ENCODE measurements around the gene ZNF862.
A peak's percentile ranks its signal among the peaks of the same experiment; 100 is the strongest.

ZNF862 gene

DNA sequence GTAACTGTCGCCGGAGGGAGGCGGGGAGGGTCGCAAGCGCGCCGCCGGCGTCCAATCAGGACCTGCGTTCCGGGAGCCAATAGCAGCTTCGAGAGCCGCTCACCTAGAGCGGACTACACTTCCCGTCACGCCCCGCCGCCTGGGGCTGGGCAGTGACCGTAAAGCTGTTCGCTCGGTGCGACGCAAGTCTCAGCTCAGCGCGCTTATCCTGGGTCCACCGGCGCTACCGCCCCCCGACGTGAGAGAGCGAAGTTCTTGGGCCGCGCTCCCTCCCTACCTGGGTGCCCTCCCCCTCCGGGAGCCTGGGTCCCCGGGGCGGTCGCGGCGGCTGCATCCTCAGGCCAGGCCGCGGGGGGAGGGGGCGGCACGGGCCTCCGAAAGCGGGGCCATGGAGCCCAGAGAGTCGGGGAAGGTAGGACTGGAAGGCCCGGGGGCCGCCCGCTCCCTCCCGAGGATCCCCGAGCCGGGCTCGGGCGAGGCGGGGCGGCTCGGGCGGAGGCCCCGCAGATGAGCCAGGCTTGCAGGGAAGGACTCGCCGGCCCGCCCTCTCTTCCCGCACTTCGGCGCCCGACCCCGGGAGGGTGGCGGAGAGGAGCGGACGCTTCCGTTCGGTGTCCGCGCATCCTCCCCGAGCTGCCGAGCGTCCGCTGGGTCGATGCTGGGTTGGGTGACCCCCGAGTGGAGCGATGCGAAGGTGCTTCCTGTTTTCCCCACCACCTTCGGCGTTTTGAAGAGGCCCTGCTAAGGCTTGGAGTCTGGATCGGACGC, at the start of gene ZNF862:
ZNF862 (plus strand) TSS at position 152 of the 768 bp plus-strand sequence; CDS start at position 389, 237 bp downstream.
- peak; percentile 94 for DNase-seq

- DNase-seq = no peak
Measured at GRCh38 chr7:149789101-149789500, 49.1 kb upstream of the ZNF862 start.

GRCh38 chr7:149790146-149790548, 48.0 kb upstream of the ZNF862 start:
- no peak for DNase-seq

DNA sequence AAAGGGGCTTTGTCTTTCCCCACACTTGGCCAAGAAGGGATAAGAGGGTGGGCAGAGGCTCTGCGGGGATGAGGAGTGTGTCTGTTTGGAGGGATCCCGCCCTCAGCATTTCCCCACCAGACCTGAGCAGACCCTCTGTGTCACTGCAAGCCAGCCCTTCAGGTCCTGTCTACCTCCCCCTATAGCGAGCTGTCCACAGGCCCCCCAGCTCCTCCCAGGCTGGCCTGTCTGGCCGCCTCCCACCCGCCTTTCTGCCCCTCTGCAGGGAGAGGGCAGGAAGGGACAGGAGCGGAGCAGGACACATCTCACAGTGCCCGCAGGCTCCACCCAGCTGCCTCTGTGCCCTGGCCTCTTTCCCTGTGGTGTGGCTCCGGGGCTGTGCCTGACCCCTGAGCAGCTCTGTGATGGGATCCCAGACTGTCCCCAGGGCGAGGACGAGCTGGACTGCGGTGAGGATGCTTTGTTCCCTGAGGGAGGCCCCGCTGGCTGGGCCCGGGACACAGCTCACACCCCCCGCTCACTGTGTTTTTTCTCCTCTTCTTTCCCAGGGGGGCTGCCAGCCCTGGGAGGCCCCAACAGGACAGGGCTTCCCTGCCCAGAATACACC, 47.3 kb upstream of the ZNF862 start:
- no peak for DNase-seq

DNA sequence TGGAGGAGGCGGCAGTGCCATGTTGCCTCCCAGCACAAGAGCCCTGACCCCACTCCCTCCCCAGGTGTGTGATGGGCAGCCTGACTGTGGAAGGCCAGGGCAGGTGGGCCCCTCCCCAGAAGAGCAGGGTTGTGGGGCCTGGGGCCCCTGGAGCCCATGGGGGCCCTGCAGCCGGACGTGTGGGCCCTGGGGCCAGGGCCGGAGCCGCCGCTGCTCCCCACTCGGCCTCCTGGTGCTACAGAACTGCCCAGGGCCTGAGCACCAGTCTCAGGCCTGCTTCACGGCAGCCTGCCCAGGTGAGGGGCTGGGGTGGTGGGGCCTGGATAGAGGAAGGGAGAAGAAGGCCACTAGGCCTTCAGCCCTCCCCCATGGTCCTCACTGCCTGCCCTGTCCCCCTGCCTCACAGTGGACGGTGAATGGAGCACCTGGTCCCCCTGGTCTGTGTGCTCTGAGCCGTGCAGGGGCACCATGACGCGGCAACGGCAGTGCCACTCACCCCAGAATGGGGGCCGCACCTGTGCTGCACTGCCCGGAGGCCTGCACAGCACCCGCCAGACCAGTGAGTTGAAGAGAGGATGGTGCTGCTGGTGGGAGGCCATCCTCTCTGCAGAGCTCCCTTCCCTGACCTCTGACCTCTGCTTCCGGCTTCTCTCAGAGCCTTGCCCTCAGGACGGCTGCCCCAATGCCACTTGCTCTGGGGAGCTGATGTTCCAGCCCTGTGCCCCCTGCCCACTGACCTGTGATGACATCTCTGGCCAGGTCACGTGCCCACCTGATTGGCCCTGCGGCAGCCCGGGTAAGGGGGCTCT, 46.6 kb upstream of the ZNF862 start:
- no peak for DNase-seq

DNA sequence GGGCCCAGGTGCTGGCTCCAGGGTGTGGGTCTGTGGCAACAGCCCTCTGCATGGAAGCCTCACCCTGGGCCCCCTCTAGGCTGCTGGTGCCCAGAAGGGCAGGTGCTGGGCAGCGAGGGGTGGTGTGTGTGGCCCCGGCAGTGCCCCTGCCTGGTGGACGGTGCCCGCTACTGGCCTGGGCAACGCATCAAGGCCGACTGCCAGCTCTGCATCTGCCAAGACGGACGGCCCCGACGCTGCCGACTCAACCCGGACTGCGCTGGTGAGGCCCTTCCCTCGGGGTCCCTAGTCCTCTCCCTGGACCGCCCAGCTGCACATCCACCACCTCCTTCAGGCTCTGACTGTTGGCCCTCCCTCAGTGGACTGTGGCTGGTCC, 46.0 kb upstream of the ZNF862 start:
- DNase-seq = no peak

GRCh38 chr7:149793261-149793660, 44.9 kb upstream of the ZNF862 start:
- DNase-seq = no peak

DNA sequence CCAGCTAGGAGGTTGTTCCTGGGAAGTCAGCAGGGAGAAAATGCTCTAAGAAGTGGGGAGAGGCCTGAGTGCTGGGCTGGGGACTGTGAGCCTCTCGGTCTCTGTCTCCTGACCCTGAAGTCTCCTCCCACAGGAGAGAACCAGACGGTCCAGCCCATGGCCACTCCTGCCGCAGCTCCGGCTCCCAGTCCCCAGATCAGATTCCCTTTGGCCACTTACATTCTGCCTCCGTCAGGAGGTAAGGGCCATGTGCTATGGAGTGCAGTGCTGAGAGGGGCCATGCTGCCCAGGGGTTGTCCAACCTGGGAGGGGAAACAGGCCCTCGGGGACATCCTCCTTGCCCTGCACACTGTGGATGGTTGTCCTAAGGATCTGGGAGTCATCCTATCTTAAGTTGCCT, 43.5 kb upstream of the ZNF862 start:
- no peak for DNase-seq

GRCh38 chr7:149795126-149795525, 43.0 kb upstream of the ZNF862 start:
- no peak for DNase-seq

DNA sequence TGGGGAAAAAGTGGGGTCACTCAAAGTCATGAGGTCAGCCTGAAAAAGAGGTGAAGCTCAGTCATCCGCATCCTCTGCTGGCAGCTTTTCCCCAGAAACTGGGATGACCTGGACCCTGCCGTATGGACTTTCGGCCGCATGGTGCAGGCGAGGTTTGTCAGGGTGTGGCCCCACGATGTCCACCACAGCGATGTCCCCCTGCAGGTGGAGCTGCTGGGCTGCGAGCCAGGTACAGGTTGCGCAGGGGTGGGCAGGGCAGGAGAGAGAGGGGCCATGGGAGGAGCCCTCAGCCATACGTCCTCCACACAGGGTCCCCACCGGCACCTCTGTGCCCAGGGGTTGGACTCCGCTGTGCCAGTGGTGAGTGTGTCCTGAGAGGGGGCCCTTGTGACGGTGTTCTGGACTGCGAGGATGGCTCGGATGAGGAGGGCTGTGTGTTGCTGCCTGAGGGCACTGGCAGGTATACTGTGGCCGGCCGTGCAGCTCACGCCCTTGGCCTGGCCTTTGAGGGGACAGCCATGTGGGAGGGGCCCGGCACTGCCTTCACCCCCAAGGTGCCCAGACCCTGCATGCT, 41.8 kb upstream of the ZNF862 start:
- no peak for DNase-seq

GRCh38 chr7:149797771-149798170, 40.4 kb upstream of the ZNF862 start:
- DNase-seq = no peak

- peak; percentile 52 for DNase-seq
Measured at GRCh38 chr7:149799397-149800168, 38.6 kb upstream of the ZNF862 start.

DNA sequence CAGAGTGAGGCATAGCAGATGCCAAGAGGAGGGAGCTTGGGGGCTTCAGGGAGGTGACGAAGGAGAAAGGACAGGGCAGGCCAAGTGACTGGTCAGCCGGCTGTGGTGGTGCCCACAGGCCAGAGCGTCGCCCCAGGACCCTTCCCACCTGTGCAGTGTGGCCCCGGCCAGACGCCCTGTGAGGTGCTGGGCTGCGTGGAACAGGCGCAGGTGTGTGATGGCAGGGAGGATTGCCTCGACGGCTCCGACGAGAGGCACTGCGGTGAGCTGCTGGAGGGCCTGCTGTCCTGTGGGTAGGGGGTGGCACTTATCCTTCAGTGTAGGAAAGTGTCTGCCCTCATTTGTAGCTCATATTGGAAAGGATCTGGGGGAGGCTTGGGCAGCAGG, 38.0 kb upstream of the ZNF862 start:
- DNase-seq = no peak

GRCh38 chr7:149801002-149801566, 37.1 kb upstream of the ZNF862 start:
- no peak for DNase-seq

- DNase-seq = no peak
Measured at GRCh38 chr7:149801816-149802215, 36.4 kb upstream of the ZNF862 start.

DNA sequence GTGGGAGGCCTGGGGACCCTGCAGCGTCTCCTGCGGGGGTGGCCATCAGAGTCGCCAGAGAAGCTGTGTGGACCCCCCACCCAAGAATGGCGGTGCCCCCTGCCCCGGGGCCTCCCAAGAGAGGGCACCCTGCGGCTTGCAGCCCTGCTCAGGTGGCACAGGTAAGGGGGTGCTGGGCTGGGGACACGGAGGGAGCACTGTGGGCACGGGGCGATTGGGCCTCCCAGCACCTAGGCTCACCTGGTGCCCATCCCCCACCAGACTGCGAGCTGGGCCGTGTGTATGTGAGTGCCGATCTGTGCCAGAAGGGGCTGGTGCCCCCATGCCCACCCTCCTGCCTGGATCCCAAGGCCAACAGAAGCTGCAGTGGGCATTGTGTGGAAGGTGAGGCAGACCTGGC, 35.2 kb upstream of the ZNF862 start:
- DNase-seq = no peak

GRCh38 chr7:149803551-149804074, 34.6 kb upstream of the ZNF862 start:
- no peak for DNase-seq

DNA sequence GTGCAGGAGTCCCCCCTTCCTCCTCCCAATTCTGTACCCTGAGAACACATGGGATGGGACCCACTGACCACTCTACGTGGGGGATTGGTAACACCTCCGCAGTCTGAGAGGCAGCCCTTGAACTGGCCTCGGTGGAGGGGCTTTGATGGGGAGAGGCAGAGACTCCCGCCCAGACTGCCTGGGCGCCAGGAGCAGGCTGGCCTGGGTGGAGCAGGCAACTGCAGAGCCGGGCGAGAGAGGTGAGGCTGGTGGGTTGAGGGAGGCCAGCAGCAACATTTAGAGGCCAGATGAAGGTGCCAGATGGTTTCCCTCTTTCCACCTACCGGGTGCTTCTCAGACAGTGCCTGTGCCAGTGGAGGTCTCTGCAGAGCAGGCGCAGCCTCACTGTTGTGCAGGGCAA, 34.1 kb upstream of the ZNF862 start:
- no peak for DNase-seq

DNA sequence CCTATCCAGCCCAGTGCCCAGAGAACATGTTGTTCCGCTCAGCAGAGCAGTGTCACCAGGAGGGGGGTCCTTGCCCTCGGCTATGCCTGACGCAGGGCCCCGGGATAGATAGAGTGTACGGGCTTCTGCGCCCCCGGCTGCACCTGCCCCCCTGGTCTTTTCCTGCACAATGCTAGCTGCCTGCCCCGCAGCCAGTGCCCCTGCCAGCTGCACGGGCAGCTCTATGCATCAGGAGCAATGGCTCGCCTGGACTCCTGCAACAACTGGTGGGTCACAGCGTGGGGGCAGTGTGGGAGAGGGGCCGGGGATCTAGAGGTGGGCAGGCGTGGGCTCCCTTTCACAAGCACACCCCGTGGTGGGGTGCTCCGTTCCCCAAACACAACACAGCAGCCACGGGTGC, 31.4 kb upstream of the ZNF862 start:
- no peak for DNase-seq

DNA sequence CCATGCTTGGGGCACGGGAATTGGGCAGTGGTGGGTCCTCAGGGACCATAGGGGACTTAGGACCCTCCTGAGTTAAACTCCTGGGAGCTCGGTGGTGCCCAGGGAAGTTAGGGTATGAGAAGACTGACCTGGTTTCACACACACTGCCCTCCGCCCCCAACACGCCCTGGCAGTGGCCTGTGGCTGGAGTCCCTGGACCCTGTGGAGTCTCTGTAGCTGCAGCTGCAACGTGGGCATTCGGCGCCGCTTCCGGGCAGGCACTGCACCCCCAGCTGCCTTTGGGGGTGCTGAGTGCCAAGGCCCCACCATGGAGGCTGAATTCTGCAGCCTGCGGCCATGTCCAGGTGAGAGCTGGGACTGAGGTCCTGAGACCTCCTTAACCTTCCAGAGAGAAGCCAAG, 29.9 kb upstream of the ZNF862 start:
- DNase-seq = no peak

- no peak for DNase-seq
Measured at GRCh38 chr7:149809215-149809614, 29.0 kb upstream of the ZNF862 start.

GRCh38 chr7:149811221-149811620, 27.0 kb upstream of the ZNF862 start:
- DNase-seq = no peak
